Endothelial cell of umbilical vein (primary cell): ENCODE data around the gene MORC2. TPM values are rescaled to one million over a fixed set of nuclear protein-coding genes. Genes with fewer than 3 reads are reported as not detected.

Source experiments
- BruUV-seq: library from RNA; stranded (reverse); fragments of 400-500 nt; replicated peaks from 2 replicates; lab custom pipeline; 2021; lab: Mats Ljungman, UMichigan
- CTCF ChIA-PET: fragments of 300-600, 350-600 bp; sonication (Branson Sonifier 250); formaldehyde crosslinking; loops from one replicate; lab custom pipeline; 2021; ENCODE audit warnings: antibody characterized with exemption, inconsistent platforms; lab: Charles Lee
- POLR2A ChIA-PET: fragments of 300-600, 350-600 bp; sonication (Branson Sonifier 250); formaldehyde crosslinking; loops from one replicate; lab custom pipeline; 2021; ENCODE audit warnings: antibody characterized with exemption, inconsistent platforms; lab: Charles Lee
- DNase-seq: peaks from one replicate; pipeline ENCODE4 v3.0.0-alpha.2; 2011; ENCODE audit warnings: low read depth, low spot score
- FAIRE-seq: peaks from 2 replicates; lab custom pipeline; 2011; peaks lifted over from hg19 to GRCh38; lab: Jason Lieb, UNC
- H2AFZ ChIP-seq: 2 replicates; pipeline ENCODE4 v1.6.0; 2012; ENCODE audit warnings: low read depth, low read length, control low read depth, inconsistent platforms
- H3K27ac ChIP-seq: 2 replicates; pipeline ENCODE4 v1.5.1; 2011; ENCODE audit warnings: low read depth, mild to moderate bottlenecking, control low read depth, low read length, moderate library complexity; ENCODE audit not compliant: insufficient read depth
- H3K27me3 ChIP-seq, 2 experiments: 2 replicates each; pipeline versions ENCODE4 v1.6.0 to v1.6.1; 2011; ENCODE audit warnings: low read length in 2 of 2, mixed read lengths in 1 of 2; ENCODE audit not compliant: control insufficient read depth in 2 of 2, insufficient read depth in 2 of 2
- H3K36me3 ChIP-seq, 2 experiments: 2 replicates in 1 of 2; 3 replicates in 1 of 2; pipeline ENCODE4 v1.5.1; 2011; ENCODE audit warnings: low read length in 2 of 2, mild to moderate bottlenecking in 1 of 2, moderate library complexity in 1 of 2; ENCODE audit not compliant: control insufficient read depth in 2 of 2, insufficient read depth in 2 of 2; ENCODE audit errors: extremely low read depth in 1 of 2
- H3K4me1 ChIP-seq: 3 replicates; pipeline ENCODE4 v1.5.1; 2011; ENCODE audit warnings: mild to moderate bottlenecking, low read length; ENCODE audit not compliant: control insufficient read depth, insufficient read depth; ENCODE audit errors: extremely low read depth
- H3K4me2 ChIP-seq: 2 replicates; pipeline ENCODE4 v1.6.1; 2011; ENCODE audit warnings: low read length, control low read depth, mixed read lengths; ENCODE audit not compliant: insufficient read depth
- H3K4me3 ChIP-seq, 3 experiments: fragments of 200-600 bp in 1 of 3; sonication (generic), shearing (Covaris generic) in 1 of 3; replicated peaks in 1 of 3; 2 replicates each; pipeline ENCODE4 v1.5.1; 2011 to 2016; ENCODE audit warnings: control low read depth in 3 of 3, low read length in 3 of 3, mild to moderate bottlenecking in 2 of 3, inconsistent platforms in 1 of 3, low read depth in 1 of 3, moderate library complexity in 1 of 3; ENCODE audit not compliant: insufficient read depth in 1 of 3
- H3K79me2 ChIP-seq: 2 replicates; pipeline ENCODE4 v1.6.0; 2012; ENCODE audit warnings: low read length, inconsistent platforms; ENCODE audit not compliant: control insufficient read depth, insufficient read depth
- H3K9ac ChIP-seq: replicated peaks from 2 replicates; pipeline ENCODE3; 2011; ENCODE audit warnings: low read length, control low read depth; ENCODE audit not compliant: insufficient read depth; ENCODE audit errors: extremely low read depth
- H3K9me1 ChIP-seq: replicated peaks from 3 replicates; pipeline ENCODE4 v1.6.0; 2011; ENCODE audit warnings: mild to moderate bottlenecking, low read length; ENCODE audit not compliant: control insufficient read depth, insufficient read depth; ENCODE audit errors: extremely low read depth
- H3K9me3 ChIP-seq: replicated peaks from 2 replicates; pipeline ENCODE4 v1.5.1; 2012; ENCODE audit warnings: low read length, inconsistent platforms; ENCODE audit not compliant: control insufficient read depth, insufficient read depth
- H4K20me1 ChIP-seq: replicated peaks from 2 replicates; pipeline ENCODE3; 2011; ENCODE audit warnings: mild to moderate bottlenecking, low read length; ENCODE audit not compliant: control insufficient read depth, insufficient read depth; ENCODE audit errors: extremely low read depth
- CTCF ChIP-seq, 2 donors: IDR thresholded peaks; 1 replicate in 1 of 2; 2 replicates in 1 of 2; pipeline ENCODE4 v1.5.1; 2011; ENCODE audit warnings: low read length in 2 of 2, mild to moderate bottlenecking in 2 of 2, moderate library complexity in 2 of 2, control low read depth in 1 of 2, inconsistent platforms in 1 of 2, low read depth in 1 of 2; ENCODE audit not compliant: insufficient read depth in 1 of 2; ENCODE audit errors: extremely low read depth in 1 of 2
- EZH2 ChIP-seq: IDR thresholded peaks from 2 replicates; pipeline ENCODE4 v1.6.1; 2012; ENCODE audit warnings: borderline replicate concordance, low read depth, mild to moderate bottlenecking, moderate library complexity, low read length, inconsistent platforms; ENCODE audit not compliant: severe bottlenecking
- FOS ChIP-seq: IDR thresholded peaks from 2 replicates; pipeline ENCODE4 v1.6.1; 2011; ENCODE audit warnings: mild to moderate bottlenecking, low read length, moderate library complexity, borderline replicate concordance; ENCODE audit not compliant: insufficient read depth
- GATA2 ChIP-seq: IDR thresholded peaks from 2 replicates; pipeline ENCODE4 v1.7.0; 2011; ENCODE audit warnings: low read depth, mild to moderate bottlenecking, moderate library complexity, mixed read lengths, low read length; ENCODE audit not compliant: insufficient read length, insufficient read depth
- JUN ChIP-seq: IDR thresholded peaks from 2 replicates; pipeline ENCODE4 v1.6.1; 2011; ENCODE audit warnings: borderline replicate concordance, low read depth; ENCODE audit not compliant: insufficient read length, insufficient read depth
- MAX ChIP-seq: IDR thresholded peaks from 2 replicates; pipeline ENCODE4 v1.6.1; 2011; ENCODE audit not compliant: insufficient read depth, insufficient read length
- MYC ChIP-seq: IDR thresholded peaks from one replicate; pipeline ENCODE4 v1.6.1; 2011; ENCODE audit warnings: mild to moderate bottlenecking, low read depth, low read length
- POLR2A ChIP-seq: IDR thresholded peaks from 2 replicates; pipeline ENCODE4 v1.6.1; 2012; ENCODE audit warnings: low read depth, mild to moderate bottlenecking, control low read depth, low read length
- POLR2AphosphoS5 ChIP-seq: IDR thresholded peaks from 2 replicates; pipeline ENCODE4 v1.6.1; 2012; ENCODE audit warnings: low read depth, mild to moderate bottlenecking, control low read depth, low read length, moderate library complexity; ENCODE audit not compliant: insufficient read depth
- dilution Hi-C: fragments of 300-500 bp; cut with MboI; formaldehyde crosslinking; loops from one replicate; pipeline ENCODE4 v1.15.0; 2019; ENCODE audit warnings: low sequenced_read_pairs; ENCODE audit not compliant: extremely low pct_ligation_motif_present
- intact Hi-C: fragments of 100-400 bp; cut with micrococcal nuclease; formaldehyde crosslinking; loops from one replicate; pipeline ENCODE4 v1.10.0; 2022
- polyA plus RNA-seq, 4 experiments: library from polyadenylated mRNA; depleted of rRNA in 3 of 4; stranded (reverse) in 3 of 4; unstranded in 1 of 4; fragments of >200 nt; gene quantifications; 2 replicates each; pipeline versions ENCODE4 v1.2.1 to v1.2.3, GENCODE V29; 2011 to 2012; ENCODE audit warnings: missing spikeins in 1 of 4
- total RNA-seq: library from RNA; stranded (reverse); gene quantifications from 2 replicates; pipeline ENCODE4 v1.2.3, GENCODE V29; 2021

MORC2 gene
- total and polyA plus RNA-seq, 2 donors (not counting 3 experiments of a cell fraction or from before 2014, with no cell fraction given), result 11.6 to 34.7 TPM

GRCh38 chr22:30891781-30892180 lies 76.8 kb downstream of the MORC2 start:
- dilution Hi-C loops (no loop called here), intact Hi-C loops (loop anchor here (2.0 kb wide), 1 partner anchor 25 kb away; no protein-coding TSS in a partner anchor)
- no TSS peak for BruUV-seq
- Histone ChIP-seq H4K20me1 (no peaks in the 10 kb centered on the region), H2AFZ (no peak overlapping the region), H3K4me3 (no peak overlapping the region), H3K9me1 (no peaks in the 10 kb centered on the region), H3K4me1 (no peaks in the 10 kb centered on the region), H3K36me3 (no peaks in the 10 kb centered on the region), H3K27ac (no peak overlapping the region), H3K9me3 (no peaks in the 10 kb centered on the region), H3K27me3 (no peaks in the 10 kb centered on the region), H3K79me2 (no peaks in the 10 kb centered on the region), H3K4me2 (no peak overlapping the region), H3K9ac (no peak overlapping the region)
- FAIRE-seq, result no peak
- TF ChIP-seq MYC (no peak), JUN (no peak), EZH2 (no peak), GATA2 (no peak), MAX (no peak), POLR2A (no peak), CTCF (IDR thresholded peaks at IDR 0.05; ENCODE audit: extremely low read depth in 1 of 2, insufficient read depth in 1 of 2, low read depth in 1 of 2, low read length in 2 of 2) (no peak), POLR2AphosphoS5 (no peak), FOS (no peak)
- no peak for DNase-seq
- CTCF ChIA-PET, result interaction anchor here (1.0 to 3.6 kb wide), 11 partner anchors 11 to 193 kb away, joined by 3 to 78 read pairs (median 8); no protein-coding TSS in a partner anchor
- POLR2A ChIA-PET, result no interaction called here
